ENCODE data around the gene MAMDC4. TPM values are rescaled to one million over a fixed set of nuclear protein-coding genes. Genes with fewer than 3 reads are reported as not detected.

The MAMDC4 gene
- total and polyA plus RNA-seq, 2 of the 13 experiments (the other 11 are each of a cell fraction or from before 2014, with no cell fraction given) = 6.0 to 6.8 TPM

DNA sequence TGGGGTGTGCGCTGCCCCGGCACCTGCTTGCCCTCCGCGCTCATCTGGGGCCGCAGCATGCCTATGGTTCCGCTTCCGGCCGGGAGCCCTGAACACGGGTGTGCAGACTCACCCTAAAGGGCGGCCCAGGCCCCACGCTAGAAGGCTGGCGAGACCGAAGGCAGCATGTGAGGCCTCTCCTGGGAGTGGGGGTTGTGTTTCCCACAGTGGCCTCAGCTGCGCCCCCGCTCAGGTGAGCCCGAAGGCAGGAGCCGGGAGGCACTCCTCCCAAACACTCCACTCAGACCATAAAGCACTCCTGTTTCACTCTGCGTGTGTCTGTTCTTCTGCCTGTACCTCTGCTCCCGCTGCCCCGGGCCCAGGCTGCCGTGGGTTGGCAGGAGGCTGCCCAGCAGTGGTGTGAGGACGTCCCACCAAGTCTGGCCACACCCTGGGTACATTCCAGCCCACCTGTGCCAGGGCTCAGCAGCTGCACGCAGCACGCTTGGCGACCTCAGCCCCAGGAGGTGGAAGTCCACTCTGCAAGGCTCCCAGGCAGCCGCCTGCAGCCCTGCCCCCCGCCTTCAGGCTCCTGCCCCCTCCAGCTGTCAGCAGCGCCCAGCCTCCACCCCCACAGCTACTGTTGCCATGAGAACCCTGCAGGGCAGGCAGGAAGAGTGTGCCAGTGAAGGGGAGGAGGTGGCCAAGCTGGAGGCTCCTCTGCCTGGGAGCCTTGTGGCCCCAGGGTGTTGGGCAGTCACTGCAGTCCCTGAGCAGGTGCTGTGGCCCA, 11.1 kb upstream of the MAMDC4 start (continued):
- peak; percentile 98 for TF ChIP-seq ZC3H13 (CRISPR knock-in tag; IDR thresholded peaks at IDR 0.05)
- TF ChIP-seq ZIK1 (CRISPR knock-in tag; IDR thresholded peaks at IDR 0.05; ENCODE audit: borderline replicate concordance, low read depth) = peak; percentile 32; the same call in 1 of the 2 replicates
- TF ChIP-seq, protein P1, sequence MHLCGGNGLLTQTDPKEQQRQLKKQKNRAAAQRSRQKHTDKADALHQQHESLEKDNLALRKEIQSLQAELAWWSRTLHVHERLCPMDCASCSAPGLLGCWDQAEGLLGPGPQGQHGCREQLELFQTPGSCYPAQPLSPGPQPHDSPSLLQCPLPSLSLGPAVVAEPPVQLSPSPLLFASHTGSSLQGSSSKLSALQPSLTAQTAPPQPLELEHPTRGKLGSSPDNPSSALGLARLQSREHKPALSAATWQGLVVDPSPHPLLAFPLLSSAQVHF (CRISPR knock-in tag; IDR thresholded peaks at IDR 0.05) = peak; percentile 84; the same call in 1 of the 2 replicates
- TF ChIP-seq, protein P2, sequence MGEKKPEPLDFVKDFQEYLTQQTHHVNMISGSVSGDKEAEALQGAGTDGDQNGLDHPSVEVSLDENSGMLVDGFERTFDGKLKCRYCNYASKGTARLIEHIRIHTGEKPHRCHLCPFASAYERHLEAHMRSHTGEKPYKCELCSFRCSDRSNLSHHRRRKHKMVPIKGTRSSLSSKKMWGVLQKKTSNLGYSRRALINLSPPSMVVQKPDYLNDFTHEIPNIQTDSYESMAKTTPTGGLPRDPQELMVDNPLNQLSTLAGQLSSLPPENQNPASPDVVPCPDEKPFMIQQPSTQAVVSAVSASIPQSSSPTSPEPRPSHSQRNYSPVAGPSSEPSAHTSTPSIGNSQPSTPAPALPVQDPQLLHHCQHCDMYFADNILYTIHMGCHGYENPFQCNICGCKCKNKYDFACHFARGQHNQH (CRISPR knock-in tag; IDR thresholded peaks at IDR 0.05) = no peak; the same call in 1 of the 2 replicates
- TF ChIP-seq SNAPC2 (CRISPR knock-in tag; IDR thresholded peaks at IDR 0.05) = no peak
- TF ChIP-seq ZNF790 (CRISPR knock-in tag; IDR thresholded peaks at IDR 0.05; ENCODE audit: borderline replicate concordance) = no peak
- no peak for TF ChIP-seq ZNF282 (IDR thresholded peaks at IDR 0.05; ENCODE audit: partially characterized antibody)
- TF ChIP-seq ARNT (IDR thresholded peaks at IDR 0.05) = no peak
- TF ChIP-seq ZNF496 (CRISPR knock-in tag; IDR thresholded peaks at IDR 0.05; ENCODE audit: insufficient replicate concordance) = no peak
- TF ChIP-seq, protein P3, sequence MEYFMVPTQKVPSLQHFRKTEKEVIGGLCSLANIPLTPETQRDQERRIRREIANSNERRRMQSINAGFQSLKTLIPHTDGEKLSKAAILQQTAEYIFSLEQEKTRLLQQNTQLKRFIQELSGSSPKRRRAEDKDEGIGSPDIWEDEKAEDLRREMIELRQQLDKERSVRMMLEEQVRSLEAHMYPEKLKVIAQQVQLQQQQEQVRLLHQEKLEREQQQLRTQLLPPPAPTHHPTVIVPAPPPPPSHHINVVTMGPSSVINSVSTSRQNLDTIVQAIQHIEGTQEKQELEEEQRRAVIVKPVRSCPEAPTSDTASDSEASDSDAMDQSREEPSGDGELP (IDR thresholded peaks at IDR 0.05; ENCODE audit: borderline replicate concordance, low read depth) = peak; percentile 93; the same call in 1 of the 2 replicates
- TF ChIP-seq RFXAP (CRISPR knock-in tag; IDR thresholded peaks at IDR 0.05; ENCODE audit: borderline replicate concordance) = no peak
- TF ChIP-seq, protein P4, sequence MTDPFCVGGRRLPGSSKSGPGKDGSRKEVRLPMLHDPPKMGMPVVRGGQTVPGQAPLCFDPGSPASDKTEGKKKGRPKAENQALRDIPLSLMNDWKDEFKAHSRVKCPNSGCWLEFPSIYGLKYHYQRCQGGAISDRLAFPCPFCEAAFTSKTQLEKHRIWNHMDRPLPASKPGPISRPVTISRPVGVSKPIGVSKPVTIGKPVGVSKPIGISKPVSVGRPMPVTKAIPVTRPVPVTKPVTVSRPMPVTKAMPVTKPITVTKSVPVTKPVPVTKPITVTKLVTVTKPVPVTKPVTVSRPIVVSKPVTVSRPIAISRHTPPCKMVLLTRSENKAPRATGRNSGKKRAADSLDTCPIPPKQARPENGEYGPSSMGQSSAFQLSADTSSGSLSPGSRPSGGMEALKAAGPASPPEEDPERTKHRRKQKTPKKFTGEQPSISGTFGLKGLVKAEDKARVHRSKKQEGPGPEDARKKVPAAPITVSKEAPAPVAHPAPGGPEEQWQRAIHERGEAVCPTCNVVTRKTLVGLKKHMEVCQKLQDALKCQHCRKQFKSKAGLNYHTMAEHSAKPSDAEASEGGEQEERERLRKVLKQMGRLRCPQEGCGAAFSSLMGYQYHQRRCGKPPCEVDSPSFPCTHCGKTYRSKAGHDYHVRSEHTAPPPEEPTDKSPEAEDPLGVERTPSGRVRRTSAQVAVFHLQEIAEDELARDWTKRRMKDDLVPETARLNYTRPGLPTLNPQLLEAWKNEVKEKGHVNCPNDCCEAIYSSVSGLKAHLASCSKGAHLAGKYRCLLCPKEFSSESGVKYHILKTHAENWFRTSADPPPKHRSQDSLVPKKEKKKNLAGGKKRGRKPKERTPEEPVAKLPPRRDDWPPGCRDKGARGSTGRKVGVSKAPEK (CRISPR knock-in tag; IDR thresholded peaks at IDR 0.05; ENCODE audit: borderline replicate concordance) = no peak
- TF ChIP-seq GPN1 (CRISPR knock-in tag; IDR thresholded peaks at IDR 0.05; ENCODE audit: borderline replicate concordance) = no peak
- TF ChIP-seq ZNF746 (CRISPR knock-in tag; IDR thresholded peaks at IDR 0.05) = no peak
- TF ChIP-seq HOXD1 (CRISPR knock-in tag; IDR thresholded peaks at IDR 0.05) = 0 out of 2 replicates have a peak, but pooled peaks have one; percentile 17
- no peak for TF ChIP-seq ZNF460 (CRISPR knock-in tag; IDR thresholded peaks at IDR 0.05; ENCODE audit: borderline replicate concordance)
- no peak for TF ChIP-seq SETDB1 (CRISPR knock-in tag; IDR thresholded peaks at IDR 0.05; ENCODE audit: borderline replicate concordance)
- TF ChIP-seq TCF7L2 (IDR thresholded peaks at IDR 0.05; ENCODE audit: low read depth, low read length) = no peak
- TF ChIP-seq ZNF878 (CRISPR knock-in tag; IDR thresholded peaks at IDR 0.05) = no peak
- TF ChIP-seq FOXK1 (CRISPR knock-in tag; IDR thresholded peaks at IDR 0.05; ENCODE audit: borderline replicate concordance, low read depth) = no peak; the same call in 1 of the 2 replicates
- no peak for TF ChIP-seq ZNF549 (CRISPR knock-in tag; IDR thresholded peaks at IDR 0.05)
- peak; percentile 58; the same call in 1 of the 2 replicates for TF ChIP-seq HNF4G (IDR thresholded peaks at IDR 0.05; ENCODE audit: borderline replicate concordance, low read depth, low read length)
- no peak for TF ChIP-seq HNF4G (CRISPR knock-in tag; IDR thresholded peaks at IDR 0.05; ENCODE audit: borderline replicate concordance, low read depth)
- TF ChIP-seq ZNF792 (CRISPR knock-in tag; IDR thresholded peaks at IDR 0.05) = no peak; the same call in 1 of the 2 replicates
- TF ChIP-seq MYC (CRISPR knock-in tag; IDR thresholded peaks at IDR 0.05; ENCODE audit: borderline replicate concordance) = no peak
